Thymus (tissue), 11 donors: ENCODE measurements around the gene SLC38A7. TPM values are rescaled to one million over a fixed set of nuclear protein-coding genes. Genes with fewer than 3 reads are reported as not detected.

Experiments used
- DNase-seq, 9 donors: peaks; one replicate each; pipeline ENCODE4 v3.0.0-alpha.2; 2013; ENCODE audit warnings: low spot score in 9 of 9, low read depth in 6 of 9, missing footprints in 1 of 9
- H3K27ac ChIP-seq, 2 donors: one replicate each; pipeline ENCODE4 v1.5.1; 2013; ENCODE audit warnings: control low read depth in 1 of 2, low read depth in 1 of 2, low read length in 1 of 2, mild to moderate bottlenecking in 1 of 2, moderate library complexity in 1 of 2
- H3K27me3 ChIP-seq, 2 donors: one replicate each; pipeline ENCODE4 v1.5.1; 2013; ENCODE audit warnings: low read length in 1 of 2; ENCODE audit not compliant: control insufficient read depth in 2 of 2, insufficient read depth in 1 of 2
- H3K36me3 ChIP-seq, 2 donors: one replicate each; pipeline ENCODE4 v1.5.1; 2013; ENCODE audit warnings: low read length in 1 of 2, mild to moderate bottlenecking in 1 of 2, moderate library complexity in 1 of 2; ENCODE audit not compliant: control insufficient read depth in 2 of 2, insufficient read depth in 2 of 2
- H3K4me1 ChIP-seq, 2 donors: one replicate each; pipeline ENCODE4 v1.5.1; 2013; ENCODE audit warnings: low read length in 2 of 2; ENCODE audit not compliant: control insufficient read depth in 2 of 2, insufficient read depth in 2 of 2
- H3K4me3 ChIP-seq, 2 donors: one replicate each; pipeline ENCODE4 v1.5.1; 2013; ENCODE audit warnings: low read length in 2 of 2, control low read depth in 1 of 2, mild to moderate bottlenecking in 1 of 2
- H3K9me3 ChIP-seq, 2 donors: one replicate each; pipeline ENCODE4 v1.5.1; 2013; ENCODE audit warnings: low read length in 1 of 2, mild to moderate bottlenecking in 1 of 2; ENCODE audit not compliant: control insufficient read depth in 2 of 2, insufficient read depth in 1 of 2
- WGBS: extraction: QIAGEN DNeasy Blood & Tissue Kit; methylation state at CpG from one replicate; pipeline ENCODE4 v1.1.7; 2013; 5-methylcytosine and 5-hydroxymethylcytosine counted together
- polyA plus RNA-seq: library from polyadenylated mRNA; stranded (reverse); fragments of 200-250 nt; gene quantifications from one replicate; pipeline ENCODE4 v1.2.3, GENCODE V29; 2013
- total RNA-seq: library from RNA; stranded (reverse); fragments of 120-200 nt; gene quantifications from one replicate; pipeline ENCODE4 v1.2.4, GENCODE V29; 2013
- donor health status: healthy.

SLC38A7 gene
- total and polyA plus RNA-seq, 2 donors: 3.7 to 8.6 TPM

- 96% methylated on average over 3 of the region's 3 CpGs for WGBS
- no peak overlapping the region for H3K27ac ChIP-seq
Observed at GRCh38 chr16:58634265-58634802, 50.2 kb downstream of the SLC38A7 start.

GRCh38 chr16:58629733-58630640, 54.6 kb downstream of the SLC38A7 start, which contains the start of gene CNOT1:
TSS of gene CNOT1 (minus strand) at chr16:58629826. CDS start at chr16:58599337, 30,489 bp downstream.
- H3K36me3 ChIP-seq: peaks cover 0 to 6% of the 10 kb centered on the region in 2 donors
- under 1% methylated on average over 61 of the region's 61 CpGs for WGBS

More at GRCh38 chr16:58634265-58634802, 50.2 kb downstream of the SLC38A7 start:
- peaks cover 0 to 7% of the 10 kb centered on the region in 2 donors for H3K4me1 ChIP-seq
- H3K9me3 ChIP-seq: peaks cover 0 to 3% of the 10 kb centered on the region in 2 donors
- no peak for DNase-seq
- H3K36me3 ChIP-seq: no peaks in the 10 kb centered on the region
- no peak overlapping the region for H3K4me3 ChIP-seq
- H3K27me3 ChIP-seq: no peaks in the 10 kb centered on the region

GRCh38 chr16:58628845-58629732, 55.5 kb downstream of the SLC38A7 start:
- Histone ChIP-seq H3K4me1 (peaks cover 0 to 16% of the 10 kb centered on the region in 2 donors), H3K4me3 (peak overlapping the region; percentile 91 to 94), H3K27me3 (no peaks in the 10 kb centered on the region), H3K36me3 (peaks cover 2 to 15% of the 10 kb centered on the region in 2 donors), H3K9me3 (peaks cover 0 to 3% of the 10 kb centered on the region in 2 donors), H3K27ac (peak overlapping the region; percentile 99 to 100)
- WGBS: under 1% methylated on average over 53 of the region's 53 CpGs
- DNase-seq: peak; percentile 9 to 67 (median 39)

More at GRCh38 chr16:58629733-58630640, 54.6 kb downstream of the SLC38A7 start, which contains the start of gene CNOT1:
- peak within 1 kb of the TSS; percentile 99 to 100 for H3K27ac ChIP-seq
- no peaks in the 10 kb centered on the region for H3K27me3 ChIP-seq
- H3K9me3 ChIP-seq: peaks cover 0 to 3% of the 10 kb centered on the region in 2 donors
- DNase-seq: peak; percentile 96 to 99 (median 97)
- H3K4me1 ChIP-seq: peaks cover 0 to 16% of the 10 kb centered on the region in 2 donors
- H3K4me3 ChIP-seq: peak within 1 kb of the TSS; percentile 91 to 94

- 97% methylated on average over 7 of the region's 7 CpGs for WGBS
- Histone ChIP-seq H3K9me3 (no peaks in the 10 kb centered on the region), H3K27me3 (no peaks in the 10 kb centered on the region), H3K4me1 (peaks cover 0 to 9% of the 10 kb centered on the region in 2 donors), H3K36me3 (peaks cover 20 to 46% of the 10 kb centered on the region in 2 donors), H3K4me3 (no peak overlapping the region), H3K27ac (no peak overlapping the region)
- DNase-seq: no peak
Observed at GRCh38 chr16:58624209-58624608, 60.4 kb downstream of the SLC38A7 start.

- 98% methylated on average over 10 of the region's 10 CpGs for WGBS
- no peak overlapping the region for H3K27ac ChIP-seq
- H3K9me3 ChIP-seq: no peaks in the 10 kb centered on the region
- peaks cover 38 to 62% of the 10 kb centered on the region in 2 donors for H3K36me3 ChIP-seq
- no peak for DNase-seq
- H3K4me1 ChIP-seq: no peaks in the 10 kb centered on the region
- H3K4me3 ChIP-seq: no peak overlapping the region
- no peaks in the 10 kb centered on the region for H3K27me3 ChIP-seq
Observed at GRCh38 chr16:58620396-58620795, 64.2 kb downstream of the SLC38A7 start.

GRCh38 chr16:58615280-58615679, 69.3 kb downstream of the SLC38A7 start:
- Histone ChIP-seq H3K9me3 (no peaks in the 10 kb centered on the region), H3K27ac (no peak overlapping the region), H3K4me3 (no peak overlapping the region), H3K27me3 (no peaks in the 10 kb centered on the region), H3K4me1 (no peaks in the 10 kb centered on the region), H3K36me3 (peaks cover 34 to 38% of the 10 kb centered on the region in 2 donors)
- 79% methylated on average over 3 of the region's 3 CpGs for WGBS
- no peak for DNase-seq

Other genes starting within 250 kb of the SLC38A7 start
- 3.0 TPM for gene NDRG4, start 184.6 kb downstream of the SLC38A7 start, total RNA-seq
- gene NDRG4, start 184.6 kb downstream of the SLC38A7 start, polyA plus RNA-seq: 15.7 TPM
- gene SETD6, start 169.3 kb downstream of the SLC38A7 start, total RNA-seq: 8.5 TPM
- gene SETD6, start 169.3 kb downstream of the SLC38A7 start, polyA plus RNA-seq: 14.5 TPM
- 132 TPM for gene CNOT1, start 54.9 kb downstream of the SLC38A7 start, total RNA-seq
- gene CNOT1, start 54.9 kb downstream of the SLC38A7 start, polyA plus RNA-seq: 74.6 TPM
- 32.5 TPM for gene GOT2, start 49.5 kb upstream of the SLC38A7 start, total RNA-seq
- gene GOT2, start 49.5 kb upstream of the SLC38A7 start, polyA plus RNA-seq: 38.6 TPM